Type B pancreatic cell (in vitro differentiated cells): ENCODE results near the gene RTN4RL2. TPM values are rescaled to one million over a fixed set of nuclear protein-coding genes. Genes with fewer than 3 reads are reported as not detected.

Experiments used
- DNase-seq: peaks from one replicate; pipeline ENCODE4 v3.0.0; 2021; ENCODE audit warnings: mixed read lengths; ENCODE audit not compliant: unreplicated experiment; ENCODE audit errors: extremely low spot score
- H3K27ac Mint-ChIP-seq: 2 replicates; pipeline ENCODE4 v1.8.0; 2021; ENCODE audit warnings: mild to moderate bottlenecking, mixed read lengths
- H3K27me3 Mint-ChIP-seq: 2 replicates; pipeline ENCODE4 v1.8.0; 2021; ENCODE audit warnings: mixed read lengths
- H3K36me3 Mint-ChIP-seq: 2 replicates; pipeline ENCODE4 v1.8.0; 2021; ENCODE audit warnings: mixed read lengths
- H3K4me1 Mint-ChIP-seq: one replicate; pipeline ENCODE4 v1.8.0; 2021; ENCODE audit warnings: mixed read lengths; ENCODE audit not compliant: unreplicated experiment
- H3K4me3 Mint-ChIP-seq: 2 replicates; pipeline ENCODE4 v1.8.0; 2021; ENCODE audit warnings: mild to moderate bottlenecking, mixed read lengths
- H3K9me3 Mint-ChIP-seq: 2 replicates; pipeline ENCODE4 v1.8.0; 2021; ENCODE audit warnings: mixed read lengths
- CTCF ChIP-seq: fragments of 200-600 bp; sonication (generic); conservative IDR thresholded peaks from 2 replicates; pipeline ENCODE4 v1.5.0; 2021; ENCODE audit warnings: antibody characterized with exemption, mild to moderate bottlenecking
- total RNA-seq: library from RNA; stranded (reverse); gene quantifications from 2 replicates; pipeline ENCODE4 v1.2.1, GENCODE V29; 2021; ENCODE audit warnings: low replicate concordance

RTN4RL2 gene
- total RNA-seq, 1 donor from 2014 or later = 8.6 TPM

- Mint-ChIP-seq H3K27ac (no peak overlapping the region), H3K27me3 (no peaks in the 10 kb centered on the region), H3K9me3 (no peaks in the 10 kb centered on the region), H3K4me1 (peaks cover 10% of the 10 kb centered on the region), H3K4me3 (no peak overlapping the region), H3K36me3 (peaks cover 29% of the 10 kb centered on the region)
- no peak for DNase-seq
- no peak for TF ChIP-seq CTCF
These were observed 42.2 kb upstream of the RTN4RL2 start for GRCh38 chr11:57418131-57418530.

- DNase-seq = no peak
- no peak for TF ChIP-seq CTCF
- Mint-ChIP-seq H3K4me3 (no peak overlapping the region), H3K9me3 (no peaks in the 10 kb centered on the region), H3K36me3 (peaks cover 24% of the 10 kb centered on the region), H3K27ac (no peak overlapping the region), H3K27me3 (no peaks in the 10 kb centered on the region), H3K4me1 (peaks cover 10% of the 10 kb centered on the region)
These were observed 41.2 kb upstream of the RTN4RL2 start for GRCh38 chr11:57419146-57419545.

DNA sequence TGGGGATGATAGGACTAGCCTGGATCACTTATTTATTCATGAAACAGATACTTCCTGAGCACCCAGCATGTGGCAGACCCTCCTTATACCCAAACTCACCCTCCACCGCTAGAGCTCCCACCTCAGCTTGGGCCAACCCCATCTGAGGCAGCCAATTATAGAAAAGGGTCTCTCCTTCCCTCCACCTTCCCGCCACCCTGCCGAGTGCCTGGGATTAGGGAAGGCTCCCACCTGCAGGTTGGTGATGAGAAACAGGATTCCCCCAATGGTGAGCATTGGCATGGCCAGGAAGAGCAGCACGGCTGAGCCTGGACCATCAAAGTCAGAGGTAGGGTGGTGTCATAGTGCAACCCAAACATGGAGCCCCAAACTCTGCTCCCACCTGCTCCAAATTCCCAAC lies 39.3 kb upstream of the RTN4RL2 start:
- DNase-seq = no peak
- H3K27me3 Mint-ChIP-seq = no peaks in the 10 kb centered on the region
- peaks cover 12% of the 10 kb centered on the region for H3K36me3 Mint-ChIP-seq
- H3K9me3 Mint-ChIP-seq = no peaks in the 10 kb centered on the region
- H3K4me3 Mint-ChIP-seq = no peak overlapping the region
- no peak for TF ChIP-seq CTCF
- H3K27ac Mint-ChIP-seq = no peak overlapping the region
- peaks cover 15% of the 10 kb centered on the region for H3K4me1 Mint-ChIP-seq

DNA sequence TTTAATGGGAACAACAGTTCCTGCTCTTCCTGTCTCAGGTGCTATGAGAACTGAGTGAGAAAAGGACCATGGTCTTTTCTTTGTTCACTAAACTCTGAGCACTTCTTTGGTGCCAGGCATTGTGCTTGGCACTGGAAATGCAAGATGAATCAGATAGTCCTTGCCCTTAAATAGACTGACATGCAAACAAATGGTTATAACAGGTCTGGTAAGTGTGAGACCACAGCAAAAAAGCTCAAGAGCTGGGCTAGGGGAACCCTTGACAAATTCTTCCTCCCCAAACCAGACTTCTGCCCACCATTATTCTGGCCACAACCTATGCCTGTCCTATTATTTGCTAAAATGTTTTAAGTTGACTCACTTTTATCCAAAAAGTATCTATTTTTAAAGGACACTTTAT lies 38.5 kb upstream of the RTN4RL2 start:
- no peaks in the 10 kb centered on the region for H3K9me3 Mint-ChIP-seq
- H3K27ac Mint-ChIP-seq = no peak overlapping the region
- peaks cover 21% of the 10 kb centered on the region for H3K4me1 Mint-ChIP-seq
- no peak for DNase-seq
- TF ChIP-seq CTCF = no peak
- peaks cover 10% of the 10 kb centered on the region for H3K36me3 Mint-ChIP-seq
- H3K4me3 Mint-ChIP-seq = no peak overlapping the region
- H3K27me3 Mint-ChIP-seq = peaks cover 5% of the 10 kb centered on the region

- H3K4me3 Mint-ChIP-seq = no peak overlapping the region
- H3K4me1 Mint-ChIP-seq = peaks cover 27% of the 10 kb centered on the region
- no peak for DNase-seq
- H3K9me3 Mint-ChIP-seq = no peaks in the 10 kb centered on the region
- no peak for TF ChIP-seq CTCF
- H3K36me3 Mint-ChIP-seq = peaks cover 3% of the 10 kb centered on the region
- no peak overlapping the region for H3K27ac Mint-ChIP-seq
- H3K27me3 Mint-ChIP-seq = peaks cover 11% of the 10 kb centered on the region
These were observed 37.7 kb upstream of the RTN4RL2 start for GRCh38 chr11:57422669-57423068.

DNA sequence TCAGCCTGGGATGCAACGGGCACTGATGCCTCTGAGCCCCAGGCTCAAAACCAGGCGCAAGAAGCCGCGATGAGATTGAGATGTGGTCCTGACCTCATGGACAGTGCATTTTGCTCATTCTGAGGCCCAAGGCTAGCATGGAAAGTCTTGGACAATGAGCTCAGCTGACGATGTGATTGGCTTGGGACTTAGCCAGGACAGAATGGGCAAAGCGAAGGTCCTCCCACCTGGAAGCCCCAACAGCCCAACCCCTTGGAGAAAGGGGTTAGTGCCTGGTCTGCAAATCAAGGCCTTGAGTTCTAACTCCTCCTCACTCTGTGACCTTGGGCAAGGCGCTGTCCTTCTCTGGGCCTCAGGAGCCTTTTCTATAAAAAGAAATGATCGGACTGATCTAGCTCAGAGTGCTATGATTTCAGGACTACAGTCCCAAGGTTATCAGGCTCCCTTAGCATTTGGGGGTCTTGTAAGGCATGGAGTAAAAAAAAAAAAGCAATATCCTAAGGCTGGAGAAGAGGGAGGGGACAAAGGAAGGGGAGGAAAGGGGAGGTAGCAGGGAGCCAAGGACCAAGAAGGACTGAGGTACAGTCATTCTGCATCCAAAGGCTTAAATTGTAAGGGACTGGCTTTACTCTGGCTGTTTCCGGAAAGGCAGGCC lies 36.1 kb upstream of the RTN4RL2 start:
- Mint-ChIP-seq H3K4me1 (peaks cover 28% of the 10 kb centered on the region), H3K27me3 (peaks cover 21% of the 10 kb centered on the region), H3K9me3 (no peaks in the 10 kb centered on the region), H3K36me3 (peaks cover 3% of the 10 kb centered on the region), H3K4me3 (peak overlapping the region; percentile 54), H3K27ac (no peak overlapping the region)
- no peak for DNase-seq
- no peak for TF ChIP-seq CTCF
